AG10803 (cell line): ENCODE results near the gene SLC34A2.
A peak's percentile ranks its signal among the peaks of the same experiment; 100 is the strongest.

Experiments used
- DNase-seq: peaks from one replicate; pipeline ENCODE4 v3.0.0; 2010; ENCODE audit warnings: low read depth
- H3K4me3 ChIP-seq: 2 replicates; pipeline ENCODE4 v1.5.1; 2011; ENCODE audit warnings: mild to moderate bottlenecking, low read length, control low read depth
- CTCF ChIP-seq: conservative IDR thresholded peaks from 2 replicates; pipeline ENCODE4 v1.5.1; 2011; ENCODE audit warnings: mild to moderate bottlenecking, low read length, control low read depth, inconsistent platforms

The SLC34A2 gene

GRCh38 chr4:25722964-25723363, 67.3 kb downstream of the SLC34A2 start:
- DNase-seq: no peak
- TF ChIP-seq CTCF: no peak
- H3K4me3 ChIP-seq: no peak overlapping the region

GRCh38 chr4:25723409-25723808, 67.8 kb downstream of the SLC34A2 start:
- no peak overlapping the region for H3K4me3 ChIP-seq
- DNase-seq: peak; percentile 3
- no peak for TF ChIP-seq CTCF

GRCh38 chr4:25725870-25726269, 70.2 kb downstream of the SLC34A2 start:
- H3K4me3 ChIP-seq: no peak overlapping the region
- no peak for DNase-seq
- TF ChIP-seq CTCF: no peak

- no peak overlapping the region for H3K4me3 ChIP-seq
- TF ChIP-seq CTCF: no peak
- no peak for DNase-seq
Observed at GRCh38 chr4:25727711-25728493, 72.3 kb downstream of the SLC34A2 start.
